HepG2 (cell line): ENCODE data around the gene TMEM255B.

Experiments used
- ATF5 ChIP-seq: sonication (generic); formaldehyde crosslinking; IDR thresholded peaks from 2 replicates; pipeline ENCODE4 v1.4.0; 2020; ENCODE audit warnings: mild to moderate bottlenecking, low read depth, missing genetic modification reagents
- EZH2 ChIP-seq: conservative IDR thresholded peaks from 2 replicates; pipeline ENCODE4 v1.6.1; 2012; ENCODE audit warnings: mild to moderate bottlenecking, low read depth, low read length, moderate library complexity
- GTF2F1 ChIP-seq: fragments of 150-350 bp; IDR thresholded peaks from 2 replicates; pipeline ENCODE4 v1.6.1; 2014; ENCODE audit warnings: low read length
- KAT8 ChIP-seq: IDR thresholded peaks from 2 replicates; pipeline ENCODE4 v1.6.1; 2016; ENCODE audit warnings: missing genetic modification reagents, missing compliant biosample characterization
- POLR2A ChIP-seq, 2 experiments: IDR thresholded peaks; 2 replicates each; pipeline ENCODE4 v1.6.1; 2011; ENCODE audit warnings: low read depth in 2 of 2, low read length in 2 of 2, mild to moderate bottlenecking in 1 of 2, moderate library complexity in 1 of 2; ENCODE audit not compliant: insufficient read depth in 1 of 2
- POLR2AphosphoS2 ChIP-seq: IDR thresholded peaks from 2 replicates; pipeline ENCODE4 v1.6.1; 2011; ENCODE audit warnings: low read depth, low read length, improper control_type of control experiment
- RAD21 ChIP-seq: fragments of 450-650 bp; formaldehyde crosslinking; IDR thresholded peaks from 2 replicates; pipeline ENCODE4 v1.5.0; 2020; ENCODE audit warnings: mild to moderate bottlenecking
- TF ChIP-seq, protein P1 (sequence below): sonication (generic); formaldehyde crosslinking; IDR thresholded peaks from 2 replicates; pipeline ENCODE4 v1.5.0; 2020; ENCODE audit warnings: mild to moderate bottlenecking, missing genetic modification reagents, moderate library complexity
- TF ChIP-seq, protein P2 (sequence below): sonication (generic); formaldehyde crosslinking; IDR thresholded peaks from 2 replicates; pipeline ENCODE4 v1.4.0; 2020; ENCODE audit warnings: mild to moderate bottlenecking, missing genetic modification reagents

DNA sequence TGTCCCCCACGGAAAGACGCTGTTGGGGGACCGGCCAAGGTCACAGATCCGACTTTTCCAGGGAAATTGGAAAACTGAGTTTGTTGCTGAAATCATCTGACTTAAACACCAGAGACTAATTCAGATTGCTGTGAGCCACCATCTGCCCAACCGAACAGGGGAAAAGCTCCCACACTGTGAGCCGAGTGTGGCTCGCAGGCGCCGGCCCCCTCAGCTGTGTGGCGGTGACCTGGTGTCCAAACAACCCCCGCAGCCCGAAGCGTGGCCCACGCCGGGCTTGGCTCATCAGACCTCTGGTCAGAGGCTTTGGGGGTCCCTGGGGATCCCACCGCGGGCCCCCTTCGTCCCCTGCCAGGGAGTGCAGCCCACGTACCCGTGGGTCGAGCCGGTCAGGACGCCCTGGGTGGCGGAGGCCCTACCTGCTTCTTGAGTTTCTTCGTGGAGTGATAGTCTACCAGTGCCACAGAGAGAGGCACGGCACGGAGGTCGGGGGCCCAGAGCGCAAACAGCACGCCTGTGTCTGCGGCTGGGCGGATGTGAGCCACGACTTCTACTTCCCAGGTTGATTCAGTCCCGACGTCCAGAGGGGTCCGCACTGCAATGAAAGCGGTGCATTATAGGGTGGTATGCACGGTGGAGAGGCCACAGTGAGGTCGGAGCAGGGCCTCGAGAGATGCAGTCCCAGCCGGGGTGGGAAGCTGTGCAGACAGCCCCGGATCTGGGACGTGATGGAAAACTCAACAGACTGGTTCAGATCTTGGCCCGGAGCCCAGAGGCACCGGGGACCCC lies 64.1 kb downstream of the TMEM255B start:
- TF ChIP-seq ATF5 (CRISPR knock-in tag): no peak
- TF ChIP-seq GTF2F1: no peak
- no peak for TF ChIP-seq POLR2AphosphoS2
- TF ChIP-seq RAD21 (CRISPR knock-in tag): no peak
- no peak for TF ChIP-seq EZH2
- TF ChIP-seq, protein P1, sequence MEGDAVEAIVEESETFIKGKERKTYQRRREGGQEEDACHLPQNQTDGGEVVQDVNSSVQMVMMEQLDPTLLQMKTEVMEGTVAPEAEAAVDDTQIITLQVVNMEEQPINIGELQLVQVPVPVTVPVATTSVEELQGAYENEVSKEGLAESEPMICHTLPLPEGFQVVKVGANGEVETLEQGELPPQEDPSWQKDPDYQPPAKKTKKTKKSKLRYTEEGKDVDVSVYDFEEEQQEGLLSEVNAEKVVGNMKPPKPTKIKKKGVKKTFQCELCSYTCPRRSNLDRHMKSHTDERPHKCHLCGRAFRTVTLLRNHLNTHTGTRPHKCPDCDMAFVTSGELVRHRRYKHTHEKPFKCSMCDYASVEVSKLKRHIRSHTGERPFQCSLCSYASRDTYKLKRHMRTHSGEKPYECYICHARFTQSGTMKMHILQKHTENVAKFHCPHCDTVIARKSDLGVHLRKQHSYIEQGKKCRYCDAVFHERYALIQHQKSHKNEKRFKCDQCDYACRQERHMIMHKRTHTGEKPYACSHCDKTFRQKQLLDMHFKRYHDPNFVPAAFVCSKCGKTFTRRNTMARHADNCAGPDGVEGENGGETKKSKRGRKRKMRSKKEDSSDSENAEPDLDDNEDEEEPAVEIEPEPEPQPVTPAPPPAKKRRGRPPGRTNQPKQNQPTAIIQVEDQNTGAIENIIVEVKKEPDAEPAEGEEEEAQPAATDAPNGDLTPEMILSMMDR: no peak
- TF ChIP-seq, protein P2, sequence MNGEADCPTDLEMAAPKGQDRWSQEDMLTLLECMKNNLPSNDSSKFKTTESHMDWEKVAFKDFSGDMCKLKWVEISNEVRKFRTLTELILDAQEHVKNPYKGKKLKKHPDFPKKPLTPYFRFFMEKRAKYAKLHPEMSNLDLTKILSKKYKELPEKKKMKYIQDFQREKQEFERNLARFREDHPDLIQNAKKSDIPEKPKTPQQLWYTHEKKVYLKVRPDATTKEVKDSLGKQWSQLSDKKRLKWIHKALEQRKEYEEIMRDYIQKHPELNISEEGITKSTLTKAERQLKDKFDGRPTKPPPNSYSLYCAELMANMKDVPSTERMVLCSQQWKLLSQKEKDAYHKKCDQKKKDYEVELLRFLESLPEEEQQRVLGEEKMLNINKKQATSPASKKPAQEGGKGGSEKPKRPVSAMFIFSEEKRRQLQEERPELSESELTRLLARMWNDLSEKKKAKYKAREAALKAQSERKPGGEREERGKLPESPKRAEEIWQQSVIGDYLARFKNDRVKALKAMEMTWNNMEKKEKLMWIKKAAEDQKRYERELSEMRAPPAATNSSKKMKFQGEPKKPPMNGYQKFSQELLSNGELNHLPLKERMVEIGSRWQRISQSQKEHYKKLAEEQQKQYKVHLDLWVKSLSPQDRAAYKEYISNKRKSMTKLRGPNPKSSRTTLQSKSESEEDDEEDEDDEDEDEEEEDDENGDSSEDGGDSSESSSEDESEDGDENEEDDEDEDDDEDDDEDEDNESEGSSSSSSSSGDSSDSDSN (CRISPR knock-in tag): no peak
- TF ChIP-seq KAT8 (CRISPR knock-in tag): no peak
- no peak for TF ChIP-seq POLR2A (IDR thresholded peaks at IDR 0.05; ENCODE audit: insufficient read depth in 1 of 2, low read depth in 2 of 2, low read length in 2 of 2)
